ENCODE data around the gene SPATA7. TPM values are rescaled to one million over a fixed set of nuclear protein-coding genes. Genes with fewer than 3 reads are reported as not detected.

SPATA7 gene
- total RNA-seq, 1 experiment from 2014 or later, result 5.3 TPM

GRCh38 chr14:88430976-88431375, 45.5 kb downstream of the SPATA7 start:
- Histone ChIP-seq H3K79me2 (ENCODE audit: insufficient read depth, low read length) (no peaks in the 10 kb centered on the region), H3K79me1 (ENCODE audit: insufficient read depth, low read depth, low read length, poor library complexity, severe bottlenecking) (no peaks in the 10 kb centered on the region), H3K56ac (ENCODE audit: insufficient read length, low read depth, low read length) (no peak overlapping the region), H3T11ph (ENCODE audit: low read length) (no peak overlapping the region), H3K4me1 (ENCODE audit: insufficient read depth, low read length) (no peaks in the 10 kb centered on the region), H3K4ac (ENCODE audit: low read depth, low read length) (no peak overlapping the region), H2BK5ac (ENCODE audit: insufficient read length, low read length) (no peak overlapping the region), H3K23me2 (ENCODE audit: insufficient read length, low read depth, low read length, poor library complexity, severe bottlenecking) (no peaks in the 10 kb centered on the region), H4K8ac (replicated peaks; ENCODE audit: insufficient read length, low read depth, low read length) (no peak overlapping the region), H2BK120ac (ENCODE audit: low read depth, low read length, poor library complexity, severe bottlenecking) (no peak overlapping the region), H2AK5ac (ENCODE audit: insufficient read length, low read length) (no peak overlapping the region), H2BK12ac (ENCODE audit: insufficient read length, low read depth, low read length) (no peak overlapping the region), H3K27me3 (ENCODE audit: insufficient read depth, low read length) (no peaks in the 10 kb centered on the region), H4K91ac (ENCODE audit: insufficient read length, low read depth, low read length) (no peak overlapping the region), H3K14ac (ENCODE audit: insufficient read depth, low read length) (no peak overlapping the region), H3K18ac (ENCODE audit: insufficient read length, low read depth, low read length) (no peak overlapping the region), H2BK20ac (ENCODE audit: low read depth, low read length, poor library complexity, severe bottlenecking) (no peak overlapping the region), H4K5ac (ENCODE audit: insufficient read length, low read depth, low read length) (no peak overlapping the region), H3K9me3 (ENCODE audit: control insufficient read depth, low read depth, low read length) (no peaks in the 10 kb centered on the region), H2AFZ (ENCODE audit: low read length) (no peak overlapping the region), H2BK15ac (ENCODE audit: low read depth, low read length) (no peak overlapping the region), H3K4me2 (ENCODE audit: insufficient read depth, insufficient read length, low read length) (no peak overlapping the region), H3K27ac (ENCODE audit: insufficient read length, low read depth, low read length) (no peak overlapping the region), H3K23ac (ENCODE audit: insufficient read length, low read depth, low read length) (no peak overlapping the region), H4K20me1 (ENCODE audit: control insufficient read depth, insufficient read depth, insufficient read length) (no peaks in the 10 kb centered on the region), H3K9ac (ENCODE audit: extremely low read depth, insufficient read length, low read length) (no peak overlapping the region)
- no peak overlapping the region for H3K4me3 Mint-ChIP-seq
- WGBS (ENCODE audit: extremely low coverage, insufficient read length, low lambda C conversion rate), result no CpG with 5 or more reads among the region's 2 CpGs
- no peaks in the 10 kb centered on the region for H3K27me3 Mint-ChIP-seq (ENCODE audit: low read depth)
- TF ChIP-seq CTCF (conservative IDR thresholded peaks at IDR 0.05), result no peak
- DNase-seq, result no peak
- peaks cover 0 to 3% (median 0%) of the 10 kb centered on the region in 3 experiments; a peak in 2 of 7 replicates for H3K36me3 Mint-ChIP-seq (ENCODE audit: insufficient read depth in 1 of 3, low read depth in 3 of 3)
- no peak overlapping the region for H3K27ac Mint-ChIP-seq
- peaks cover 3 to 4% of the 10 kb centered on the region in 2 experiments; a peak in 2 of 4 replicates for H3K4me1 Mint-ChIP-seq
- H3K9me3 Mint-ChIP-seq, result no peaks in the 10 kb centered on the region

Data from H9 (cell line).